Measurements from ENCODE around the gene THOC6. TPM values are rescaled to one million over a fixed set of nuclear protein-coding genes. Genes with fewer than 3 reads are reported as not detected.

Gene THOC6
- total RNA-seq, 1 donor, result 23.5 TPM

DNA sequence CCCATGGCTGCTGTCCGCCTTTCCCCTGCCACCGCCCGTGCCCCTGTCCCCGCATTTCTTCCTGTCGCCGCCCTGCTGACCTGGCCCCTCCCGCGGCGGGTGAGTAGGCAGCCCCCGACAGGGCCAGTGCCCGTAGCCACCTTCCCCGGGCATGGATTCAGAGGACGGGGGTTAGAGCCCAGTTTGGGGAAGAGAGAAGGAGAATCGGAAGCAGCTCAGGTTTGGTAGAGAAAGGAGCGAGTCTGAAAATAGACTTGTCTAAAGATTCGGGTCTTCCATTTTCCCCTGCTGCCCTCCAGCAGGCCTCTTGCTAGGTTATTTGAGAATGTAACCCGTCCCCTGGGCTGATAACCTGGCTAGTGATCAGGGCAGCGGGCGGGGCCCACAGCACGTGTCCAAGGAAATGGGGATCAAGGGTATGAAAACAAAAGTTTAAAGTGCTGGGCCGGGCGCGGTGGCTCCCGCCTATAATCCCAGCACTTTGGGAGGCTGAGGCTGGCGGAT is 19.0 kb upstream of the THOC6 start:
- H2AFZ ChIP-seq (ENCODE audit: low read length), result no peak overlapping the region
- H3K4me3 ChIP-seq (ENCODE audit: insufficient read depth, low read length), result peak overlapping the region; percentile 22
- H3K4me2 ChIP-seq (ENCODE audit: insufficient read depth, low read length), result peak overlapping the region; percentile 60
- H3K79me2 ChIP-seq (ENCODE audit: insufficient read depth, low read length), result no peaks in the 10 kb centered on the region
- DNase-seq (ENCODE audit: insufficient read length, low spot score, missing footprints), result no peak
- peaks cover 53% of the 10 kb centered on the region for H3K27me3 ChIP-seq (ENCODE audit: insufficient read depth, low read length)
- H4K20me1 ChIP-seq (ENCODE audit: insufficient read depth, low read length), result no peaks in the 10 kb centered on the region
- H3K9me3 ChIP-seq (ENCODE audit: low read depth, low read length), result no peaks in the 10 kb centered on the region
- no peaks in the 10 kb centered on the region for H3K36me3 ChIP-seq (ENCODE audit: insufficient read depth, low read length)
- H3K4me1 ChIP-seq (ENCODE audit: insufficient read depth, low read length), result no peaks in the 10 kb centered on the region
- H3K27ac ChIP-seq (ENCODE audit: low read depth, low read length), result no peak overlapping the region
- TF ChIP-seq, protein P1, sequence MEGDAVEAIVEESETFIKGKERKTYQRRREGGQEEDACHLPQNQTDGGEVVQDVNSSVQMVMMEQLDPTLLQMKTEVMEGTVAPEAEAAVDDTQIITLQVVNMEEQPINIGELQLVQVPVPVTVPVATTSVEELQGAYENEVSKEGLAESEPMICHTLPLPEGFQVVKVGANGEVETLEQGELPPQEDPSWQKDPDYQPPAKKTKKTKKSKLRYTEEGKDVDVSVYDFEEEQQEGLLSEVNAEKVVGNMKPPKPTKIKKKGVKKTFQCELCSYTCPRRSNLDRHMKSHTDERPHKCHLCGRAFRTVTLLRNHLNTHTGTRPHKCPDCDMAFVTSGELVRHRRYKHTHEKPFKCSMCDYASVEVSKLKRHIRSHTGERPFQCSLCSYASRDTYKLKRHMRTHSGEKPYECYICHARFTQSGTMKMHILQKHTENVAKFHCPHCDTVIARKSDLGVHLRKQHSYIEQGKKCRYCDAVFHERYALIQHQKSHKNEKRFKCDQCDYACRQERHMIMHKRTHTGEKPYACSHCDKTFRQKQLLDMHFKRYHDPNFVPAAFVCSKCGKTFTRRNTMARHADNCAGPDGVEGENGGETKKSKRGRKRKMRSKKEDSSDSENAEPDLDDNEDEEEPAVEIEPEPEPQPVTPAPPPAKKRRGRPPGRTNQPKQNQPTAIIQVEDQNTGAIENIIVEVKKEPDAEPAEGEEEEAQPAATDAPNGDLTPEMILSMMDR (IDR thresholded peaks at IDR 0.05; ENCODE audit: extremely low read depth, low read depth, low read length), result no peak

DNA sequence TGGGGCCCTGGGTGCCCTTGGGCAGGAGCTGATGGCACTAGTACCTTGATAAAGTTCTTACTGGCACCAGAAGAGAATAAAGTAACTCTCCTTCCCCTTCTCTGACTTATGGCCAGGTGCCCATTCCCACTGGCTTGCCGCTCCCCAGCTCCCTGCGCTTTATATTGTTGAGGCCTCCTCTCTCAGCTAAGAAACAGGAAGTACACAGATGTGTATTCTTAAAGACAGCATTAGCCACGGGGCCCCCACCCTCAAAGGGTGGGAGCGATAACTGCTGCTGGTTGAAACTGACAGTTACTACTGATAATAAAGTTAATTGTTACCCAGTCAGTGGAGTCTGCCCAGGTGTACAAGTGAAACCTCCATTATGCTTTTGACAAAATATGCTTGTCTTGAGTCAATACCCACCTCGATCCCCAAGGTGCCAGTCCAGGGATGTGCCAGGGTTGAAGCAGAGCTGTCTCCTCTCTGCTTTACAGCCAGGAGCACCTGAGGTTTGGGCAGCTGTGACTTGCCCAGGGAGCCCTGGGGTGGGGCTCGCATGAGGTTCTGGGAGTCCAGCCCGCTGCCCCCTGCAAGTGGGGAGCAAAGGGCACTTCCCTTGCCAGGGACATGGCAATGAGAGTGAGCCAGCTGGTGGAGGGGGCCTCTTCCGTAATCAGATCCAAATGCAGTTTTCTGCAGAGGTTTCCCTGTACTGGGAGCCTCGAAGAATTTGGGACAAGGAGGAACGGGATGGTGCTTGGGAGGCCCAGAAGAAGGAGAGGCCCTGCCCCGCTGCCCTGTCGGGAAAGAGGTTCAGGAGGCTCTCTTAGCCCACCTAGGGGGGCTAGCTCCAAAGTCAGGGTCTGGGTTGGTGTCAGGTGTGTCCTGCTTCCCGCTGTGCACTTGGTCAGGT is 16.5 kb upstream of the THOC6 start:
- peaks cover 68% of the 10 kb centered on the region for H3K27me3 ChIP-seq (ENCODE audit: insufficient read depth, low read length)
- no peak overlapping the region for H2AFZ ChIP-seq (ENCODE audit: low read length)
- H4K20me1 ChIP-seq (ENCODE audit: insufficient read depth, low read length), result no peaks in the 10 kb centered on the region

DNA sequence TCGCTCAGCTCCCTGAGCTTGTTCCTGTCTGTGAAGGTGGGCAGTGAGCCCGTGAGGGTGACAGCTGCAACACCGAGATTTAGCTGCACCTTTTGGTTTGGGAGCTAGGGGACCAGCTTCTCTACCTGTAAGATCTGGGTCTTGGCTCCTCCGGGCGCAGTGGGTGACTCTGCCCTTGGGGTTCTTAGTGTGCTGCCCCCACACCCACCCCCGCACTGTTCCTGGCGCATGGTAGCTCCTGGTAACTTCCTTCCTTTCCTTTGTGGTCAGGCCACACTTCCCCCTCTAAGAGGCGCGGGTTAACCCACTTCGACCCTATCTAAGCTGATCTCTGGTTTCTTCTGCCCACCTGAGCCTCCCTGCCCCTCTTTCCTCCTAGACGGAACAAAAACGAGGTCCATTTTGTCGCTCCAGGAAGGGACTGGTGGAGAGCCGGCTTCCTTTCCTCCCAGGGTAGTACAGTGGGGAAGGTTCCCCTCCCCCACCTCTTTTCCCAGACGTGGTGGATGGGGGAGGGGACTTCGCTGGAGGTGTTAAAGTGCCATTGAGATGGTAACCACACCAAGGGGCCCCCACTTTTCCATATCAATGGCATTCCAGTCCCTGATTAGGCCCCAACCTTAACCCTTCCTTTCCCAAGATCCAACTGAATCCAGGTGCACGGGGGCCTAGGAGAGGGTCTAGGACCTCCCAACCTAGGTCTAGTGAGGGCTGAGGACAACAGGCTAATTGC is 15.7 kb upstream of the THOC6 start:
- no peak overlapping the region for H3K4me2 ChIP-seq (ENCODE audit: insufficient read depth, low read length)

More for the DNA sequence above, 16.5 kb upstream of the THOC6 start:
- Histone ChIP-seq H3K4me2 (ENCODE audit: insufficient read depth, low read length) (no peak overlapping the region), H3K27ac (ENCODE audit: low read depth, low read length) (no peak overlapping the region), H3K36me3 (ENCODE audit: insufficient read depth, low read length) (no peaks in the 10 kb centered on the region), H3K4me1 (ENCODE audit: insufficient read depth, low read length) (no peaks in the 10 kb centered on the region), H3K4me3 (ENCODE audit: insufficient read depth, low read length) (no peak overlapping the region), H3K9me3 (ENCODE audit: low read depth, low read length) (no peaks in the 10 kb centered on the region), H3K79me2 (ENCODE audit: insufficient read depth, low read length) (no peaks in the 10 kb centered on the region)
- no peak for DNase-seq (ENCODE audit: insufficient read length, low spot score, missing footprints)
- TF ChIP-seq, protein P1 (IDR thresholded peaks at IDR 0.05; ENCODE audit: extremely low read depth, low read depth, low read length), result no peak

More for the DNA sequence above, 15.7 kb upstream of the THOC6 start:
- Histone ChIP-seq H3K27ac (ENCODE audit: low read depth, low read length) (no peak overlapping the region), H3K27me3 (ENCODE audit: insufficient read depth, low read length) (peaks cover 75% of the 10 kb centered on the region), H3K79me2 (ENCODE audit: insufficient read depth, low read length) (no peaks in the 10 kb centered on the region), H4K20me1 (ENCODE audit: insufficient read depth, low read length) (no peaks in the 10 kb centered on the region), H3K4me1 (ENCODE audit: insufficient read depth, low read length) (no peaks in the 10 kb centered on the region), H3K9me3 (ENCODE audit: low read depth, low read length) (no peaks in the 10 kb centered on the region), H3K36me3 (ENCODE audit: insufficient read depth, low read length) (no peaks in the 10 kb centered on the region), H3K4me3 (ENCODE audit: insufficient read depth, low read length) (no peak overlapping the region), H2AFZ (ENCODE audit: low read length) (no peak overlapping the region)
- TF ChIP-seq, protein P1 (IDR thresholded peaks at IDR 0.05; ENCODE audit: extremely low read depth, low read depth, low read length), result no peak
- no peak for DNase-seq (ENCODE audit: insufficient read length, low spot score, missing footprints)
